ENCODE results near the gene TXLNB.

DNA sequence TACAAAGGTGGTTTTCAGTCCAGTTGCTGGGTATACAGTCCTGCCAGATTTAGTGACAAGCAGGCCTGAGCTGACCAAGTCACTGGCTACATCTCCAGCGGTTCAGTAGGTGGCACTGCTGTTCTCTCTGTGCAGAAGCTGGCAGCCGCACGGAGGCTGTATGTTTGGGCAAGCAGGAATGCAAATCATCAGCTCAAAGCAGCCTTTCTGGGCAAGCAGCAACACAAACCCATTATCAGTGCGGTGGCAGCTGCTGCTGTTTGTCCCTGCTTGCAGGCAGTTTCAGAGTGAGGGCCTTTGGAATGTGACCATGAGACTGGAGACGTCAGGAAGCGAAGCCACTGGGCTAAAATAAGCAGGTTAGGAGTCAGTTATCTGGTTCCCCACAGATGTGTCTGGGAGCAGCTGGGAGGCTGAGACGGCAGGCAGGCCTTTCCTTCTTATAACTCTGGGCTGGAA, 72.5 kb downstream of the TXLNB start:
- TF ChIP-seq, protein P1, sequence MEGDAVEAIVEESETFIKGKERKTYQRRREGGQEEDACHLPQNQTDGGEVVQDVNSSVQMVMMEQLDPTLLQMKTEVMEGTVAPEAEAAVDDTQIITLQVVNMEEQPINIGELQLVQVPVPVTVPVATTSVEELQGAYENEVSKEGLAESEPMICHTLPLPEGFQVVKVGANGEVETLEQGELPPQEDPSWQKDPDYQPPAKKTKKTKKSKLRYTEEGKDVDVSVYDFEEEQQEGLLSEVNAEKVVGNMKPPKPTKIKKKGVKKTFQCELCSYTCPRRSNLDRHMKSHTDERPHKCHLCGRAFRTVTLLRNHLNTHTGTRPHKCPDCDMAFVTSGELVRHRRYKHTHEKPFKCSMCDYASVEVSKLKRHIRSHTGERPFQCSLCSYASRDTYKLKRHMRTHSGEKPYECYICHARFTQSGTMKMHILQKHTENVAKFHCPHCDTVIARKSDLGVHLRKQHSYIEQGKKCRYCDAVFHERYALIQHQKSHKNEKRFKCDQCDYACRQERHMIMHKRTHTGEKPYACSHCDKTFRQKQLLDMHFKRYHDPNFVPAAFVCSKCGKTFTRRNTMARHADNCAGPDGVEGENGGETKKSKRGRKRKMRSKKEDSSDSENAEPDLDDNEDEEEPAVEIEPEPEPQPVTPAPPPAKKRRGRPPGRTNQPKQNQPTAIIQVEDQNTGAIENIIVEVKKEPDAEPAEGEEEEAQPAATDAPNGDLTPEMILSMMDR (IDR thresholded peaks at IDR 0.05): peak; percentile 65 to 78 (median 76)
- TF ChIP-seq POLR2A (IDR thresholded peaks at IDR 0.05): no peak
